Endothelial cell of umbilical vein (primary cell): ENCODE data around the gene PANK2. TPM values are rescaled to one million over a fixed set of nuclear protein-coding genes. Genes with fewer than 3 reads are reported as not detected.
"Not testable (repeated sequence)": the region's sequence is repeated elsewhere in the genome, so short reads cannot be mapped to it uniquely, and the experiment has no call there.

Experiments
- BruUV-seq: library from RNA; stranded (reverse); fragments of 400-500 nt; replicated peaks from 2 replicates; lab custom pipeline; 2021; lab: Mats Ljungman, UMichigan
- CTCF ChIA-PET: fragments of 300-600, 350-600 bp; sonication (Branson Sonifier 250); formaldehyde crosslinking; loops from one replicate; lab custom pipeline; 2021; ENCODE audit warnings: antibody characterized with exemption, inconsistent platforms; lab: Charles Lee
- POLR2A ChIA-PET: fragments of 300-600, 350-600 bp; sonication (Branson Sonifier 250); formaldehyde crosslinking; loops from one replicate; lab custom pipeline; 2021; ENCODE audit warnings: antibody characterized with exemption, inconsistent platforms; lab: Charles Lee
- DNase-seq: peaks from one replicate; pipeline ENCODE4 v3.0.0-alpha.2; 2011; ENCODE audit warnings: low read depth, low spot score
- FAIRE-seq: peaks from 2 replicates; lab custom pipeline; 2011; peaks lifted over from hg19 to GRCh38; lab: Jason Lieb, UNC
- H2AFZ ChIP-seq: 2 replicates; pipeline ENCODE4 v1.6.0; 2012; ENCODE audit warnings: low read depth, low read length, control low read depth, inconsistent platforms
- H3K27ac ChIP-seq: 2 replicates; pipeline ENCODE4 v1.5.1; 2011; ENCODE audit warnings: low read depth, mild to moderate bottlenecking, control low read depth, low read length, moderate library complexity; ENCODE audit not compliant: insufficient read depth
- H3K27me3 ChIP-seq, 2 experiments: 2 replicates each; pipeline versions ENCODE4 v1.6.0 to v1.6.1; 2011; ENCODE audit warnings: low read length in 2 of 2, mixed read lengths in 1 of 2; ENCODE audit not compliant: control insufficient read depth in 2 of 2, insufficient read depth in 2 of 2
- H3K36me3 ChIP-seq, 2 experiments: 2 replicates in 1 of 2; 3 replicates in 1 of 2; pipeline ENCODE4 v1.5.1; 2011; ENCODE audit warnings: low read length in 2 of 2, mild to moderate bottlenecking in 1 of 2, moderate library complexity in 1 of 2; ENCODE audit not compliant: control insufficient read depth in 2 of 2, insufficient read depth in 2 of 2; ENCODE audit errors: extremely low read depth in 1 of 2
- H3K4me1 ChIP-seq: 3 replicates; pipeline ENCODE4 v1.5.1; 2011; ENCODE audit warnings: mild to moderate bottlenecking, low read length; ENCODE audit not compliant: control insufficient read depth, insufficient read depth; ENCODE audit errors: extremely low read depth
- H3K4me2 ChIP-seq: 2 replicates; pipeline ENCODE4 v1.6.1; 2011; ENCODE audit warnings: low read length, control low read depth, mixed read lengths; ENCODE audit not compliant: insufficient read depth
- H3K4me3 ChIP-seq, 3 experiments: fragments of 200-600 bp in 1 of 3; sonication (generic), shearing (Covaris generic) in 1 of 3; replicated peaks in 1 of 3; 2 replicates each; pipeline ENCODE4 v1.5.1; 2011 to 2016; ENCODE audit warnings: control low read depth in 3 of 3, low read length in 3 of 3, mild to moderate bottlenecking in 2 of 3, inconsistent platforms in 1 of 3, low read depth in 1 of 3, moderate library complexity in 1 of 3; ENCODE audit not compliant: insufficient read depth in 1 of 3
- H3K79me2 ChIP-seq: 2 replicates; pipeline ENCODE4 v1.6.0; 2012; ENCODE audit warnings: low read length, inconsistent platforms; ENCODE audit not compliant: control insufficient read depth, insufficient read depth
- H3K9ac ChIP-seq: replicated peaks from 2 replicates; pipeline ENCODE3; 2011; ENCODE audit warnings: low read length, control low read depth; ENCODE audit not compliant: insufficient read depth; ENCODE audit errors: extremely low read depth
- H3K9me1 ChIP-seq: replicated peaks from 3 replicates; pipeline ENCODE4 v1.6.0; 2011; ENCODE audit warnings: mild to moderate bottlenecking, low read length; ENCODE audit not compliant: control insufficient read depth, insufficient read depth; ENCODE audit errors: extremely low read depth
- H3K9me3 ChIP-seq: replicated peaks from 2 replicates; pipeline ENCODE4 v1.5.1; 2012; ENCODE audit warnings: low read length, inconsistent platforms; ENCODE audit not compliant: control insufficient read depth, insufficient read depth
- H4K20me1 ChIP-seq: replicated peaks from 2 replicates; pipeline ENCODE3; 2011; ENCODE audit warnings: mild to moderate bottlenecking, low read length; ENCODE audit not compliant: control insufficient read depth, insufficient read depth; ENCODE audit errors: extremely low read depth
- JUN ChIP-seq: IDR thresholded peaks from 2 replicates; pipeline ENCODE4 v1.6.1; 2011; ENCODE audit warnings: borderline replicate concordance, low read depth; ENCODE audit not compliant: insufficient read length, insufficient read depth
- POLR2A ChIP-seq: IDR thresholded peaks from 2 replicates; pipeline ENCODE4 v1.6.1; 2012; ENCODE audit warnings: low read depth, mild to moderate bottlenecking, control low read depth, low read length
- dilution Hi-C: fragments of 300-500 bp; cut with MboI; formaldehyde crosslinking; loops from one replicate; pipeline ENCODE4 v1.15.0; 2019; ENCODE audit warnings: low sequenced_read_pairs; ENCODE audit not compliant: extremely low pct_ligation_motif_present
- intact Hi-C: fragments of 100-400 bp; cut with micrococcal nuclease; formaldehyde crosslinking; loops from one replicate; pipeline ENCODE4 v1.10.0; 2022
- polyA plus RNA-seq, 4 experiments: library from polyadenylated mRNA; depleted of rRNA in 3 of 4; stranded (reverse) in 3 of 4; unstranded in 1 of 4; fragments of >200 nt; gene quantifications; 2 replicates each; pipeline versions ENCODE4 v1.2.1 to v1.2.3, GENCODE V29; 2011 to 2012; ENCODE audit warnings: missing spikeins in 1 of 4
- total RNA-seq: library from RNA; stranded (reverse); gene quantifications from 2 replicates; pipeline ENCODE4 v1.2.3, GENCODE V29; 2021
- TF ChIP-seq, protein P1 (sequence below), 2 donors: IDR thresholded peaks; 1 replicate in 1 of 2; 2 replicates in 1 of 2; pipeline ENCODE4 v1.5.1; 2011; ENCODE audit warnings: low read length in 2 of 2, mild to moderate bottlenecking in 2 of 2, moderate library complexity in 2 of 2, control low read depth in 1 of 2, inconsistent platforms in 1 of 2, low read depth in 1 of 2; ENCODE audit not compliant: insufficient read depth in 1 of 2; ENCODE audit errors: extremely low read depth in 1 of 2

The PANK2 gene
- total and polyA plus RNA-seq, 2 donors (not counting 3 experiments of a cell fraction or from before 2014, with no cell fraction given): 18.9 to 54.3 TPM

DNA sequence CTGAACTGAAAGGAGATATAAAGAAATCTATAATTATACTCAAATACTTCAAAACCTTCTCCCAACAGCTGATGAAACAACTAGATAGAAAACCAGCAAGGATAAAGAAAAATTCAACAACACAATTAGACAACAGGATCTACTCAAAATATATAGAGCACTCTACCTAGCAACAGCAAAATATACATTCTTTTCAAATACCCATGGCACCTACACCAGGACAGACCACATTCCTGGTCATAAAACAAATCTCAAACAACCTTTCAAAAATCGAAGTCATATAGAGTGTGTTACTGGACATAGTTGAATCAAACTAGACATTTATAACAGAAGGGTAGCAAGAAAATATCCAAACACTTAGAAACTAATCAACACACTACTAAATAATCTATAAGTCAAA, 83.0 kb downstream of the PANK2 start:
- H3K79me2 ChIP-seq: no peaks in the 10 kb centered on the region
- H3K4me2 ChIP-seq: no peak overlapping the region
- no TSS peak for BruUV-seq
- peaks cover 12% of the 10 kb centered on the region for H3K4me1 ChIP-seq
- CTCF ChIA-PET: no interaction called here
- POLR2A ChIA-PET: no interaction called here
- no peak overlapping the region for H3K27ac ChIP-seq
- no peaks in the 10 kb centered on the region for H3K9me3 ChIP-seq
- TF ChIP-seq, protein P1, sequence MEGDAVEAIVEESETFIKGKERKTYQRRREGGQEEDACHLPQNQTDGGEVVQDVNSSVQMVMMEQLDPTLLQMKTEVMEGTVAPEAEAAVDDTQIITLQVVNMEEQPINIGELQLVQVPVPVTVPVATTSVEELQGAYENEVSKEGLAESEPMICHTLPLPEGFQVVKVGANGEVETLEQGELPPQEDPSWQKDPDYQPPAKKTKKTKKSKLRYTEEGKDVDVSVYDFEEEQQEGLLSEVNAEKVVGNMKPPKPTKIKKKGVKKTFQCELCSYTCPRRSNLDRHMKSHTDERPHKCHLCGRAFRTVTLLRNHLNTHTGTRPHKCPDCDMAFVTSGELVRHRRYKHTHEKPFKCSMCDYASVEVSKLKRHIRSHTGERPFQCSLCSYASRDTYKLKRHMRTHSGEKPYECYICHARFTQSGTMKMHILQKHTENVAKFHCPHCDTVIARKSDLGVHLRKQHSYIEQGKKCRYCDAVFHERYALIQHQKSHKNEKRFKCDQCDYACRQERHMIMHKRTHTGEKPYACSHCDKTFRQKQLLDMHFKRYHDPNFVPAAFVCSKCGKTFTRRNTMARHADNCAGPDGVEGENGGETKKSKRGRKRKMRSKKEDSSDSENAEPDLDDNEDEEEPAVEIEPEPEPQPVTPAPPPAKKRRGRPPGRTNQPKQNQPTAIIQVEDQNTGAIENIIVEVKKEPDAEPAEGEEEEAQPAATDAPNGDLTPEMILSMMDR (IDR thresholded peaks at IDR 0.05; ENCODE audit: extremely low read depth in 1 of 2, insufficient read depth in 1 of 2, low read depth in 1 of 2, low read length in 2 of 2): no peak
- no peak for TF ChIP-seq POLR2A
- no peak for TF ChIP-seq JUN
- H3K36me3 ChIP-seq: no peaks in the 10 kb centered on the region
- no peaks in the 10 kb centered on the region for H4K20me1 ChIP-seq
- dilution Hi-C loops (no loop called here), intact Hi-C loops (no loop called here)
- no peak overlapping the region for H3K4me3 ChIP-seq
- no peaks in the 10 kb centered on the region for H3K9me1 ChIP-seq
- no peaks in the 10 kb centered on the region for H3K27me3 ChIP-seq
- no peak overlapping the region for H2AFZ ChIP-seq
- FAIRE-seq: no peak
- no peak for DNase-seq
- H3K9ac ChIP-seq: no peak overlapping the region

DNA sequence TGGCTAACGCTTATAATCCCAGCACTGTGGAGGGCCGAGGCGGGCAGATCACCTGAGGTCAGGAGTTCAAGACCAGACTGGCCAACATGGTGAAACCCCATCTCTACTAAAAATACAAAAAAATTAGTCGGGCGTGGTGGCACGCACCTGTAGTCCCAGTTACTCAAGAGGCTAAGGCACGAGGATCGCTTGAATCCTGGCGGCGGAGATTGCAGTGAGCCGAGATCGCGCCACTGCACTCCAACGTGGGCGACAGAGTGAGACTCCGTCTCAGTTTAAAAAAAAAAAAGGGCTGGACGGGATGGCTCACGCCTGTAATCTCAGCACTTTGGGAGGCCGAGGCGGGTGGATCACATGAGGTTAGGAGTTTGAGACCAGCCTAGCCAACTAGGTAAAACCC, 83.4 kb downstream of the PANK2 start:
- H3K9me3 ChIP-seq, H3K9me1 ChIP-seq, DNase-seq, H3K27ac ChIP-seq, POLR2A ChIA-PET, dilution Hi-C loops, H3K27me3 ChIP-seq, H4K20me1 ChIP-seq, BruUV-seq, H2AFZ ChIP-seq, H3K4me3 ChIP-seq, intact Hi-C loops, H3K4me2 ChIP-seq, H3K79me2 ChIP-seq, H3K36me3 ChIP-seq, FAIRE-seq, H3K9ac ChIP-seq: not testable (repeated sequence)
- H3K4me1 ChIP-seq: peaks cover 12% of the 10 kb centered on the region
- CTCF ChIA-PET: interaction anchor here (0.7 to 1.1 kb wide), 2 partner anchors 20 to 104 kb away, joined by 3 to 5 read pairs; no protein-coding TSS in a partner anchor
